Right renal pelvis (tissue), 4 donors: ENCODE results near the gene VEGFA. TPM values are rescaled to one million over a fixed set of nuclear protein-coding genes. Genes with fewer than 3 reads are reported as not detected.

Experiments used
- DNase-seq, 4 donors: peaks; one replicate each; pipeline ENCODE4 v3.0.0-alpha.2; 2013; ENCODE audit warnings: low read depth in 4 of 4, low spot score in 3 of 4, missing footprints in 1 of 4
- polyA plus RNA-seq, 4 donors: library from polyadenylated mRNA; unstranded; fragments of 120-200 nt; gene quantifications; one replicate each; pipeline ENCODE4 v1.2.1, GENCODE V29; 2013; ENCODE audit not compliant: insufficient read length in 4 of 4

VEGFA gene
- polyA plus RNA-seq, 4 donors, result 279 to 352 (median 292) TPM

GRCh38 chr6:43771210-43771857 is 1.3 kb downstream of the VEGFA start:
- no peak for DNase-seq

GRCh38 chr6:43771858-43772680 is 2.1 kb downstream of the VEGFA start:
- no peak for DNase-seq

- no peak for DNase-seq
These were observed 2.7 kb downstream of the VEGFA start for GRCh38 chr6:43772681-43773049.

- no peak for DNase-seq
These were observed 3.3 kb downstream of the VEGFA start for GRCh38 chr6:43773050-43773979.

- DNase-seq, result no peak
These were observed 4.2 kb downstream of the VEGFA start for GRCh38 chr6:43773980-43774775.

- no peak for DNase-seq
These were observed 4.9 kb downstream of the VEGFA start for GRCh38 chr6:43774776-43775534.

- no peak for DNase-seq
These were observed 5.5 kb downstream of the VEGFA start for GRCh38 chr6:43775535-43775885.

GRCh38 chr6:43776115-43776798 is 6.2 kb downstream of the VEGFA start:
- no peak for DNase-seq

- DNase-seq, result no peak
These were observed 7.1 kb downstream of the VEGFA start for GRCh38 chr6:43776799-43777776.

- DNase-seq, result no peak
These were observed 8.3 kb downstream of the VEGFA start for GRCh38 chr6:43778131-43778855.

GRCh38 chr6:43778976-43779851 is 9.2 kb downstream of the VEGFA start:
- DNase-seq, result no peak

- no peak for DNase-seq
These were observed 9.8 kb downstream of the VEGFA start for GRCh38 chr6:43779852-43780236.

- DNase-seq, result no peak
These were observed 10.3 kb downstream of the VEGFA start for GRCh38 chr6:43780293-43780692.

- no peak for DNase-seq
These were observed 11.2 kb downstream of the VEGFA start for GRCh38 chr6:43780941-43781928.
